BE2C (cell line): ENCODE measurements around the gene EFNA3.

ENCODE experiments used
- DNase-seq: peaks from one replicate; pipeline ENCODE4 v3.0.0-alpha.2; 2020
- H3K27me3 ChIP-seq: fragments of 250-450 bp; sonication (Bioruptor Pico); 2 replicates; pipeline ENCODE4 v1.5.1; 2020; ENCODE audit warnings: mild to moderate bottlenecking
- H3K36me3 ChIP-seq: fragments of 250-450 bp; sonication (Bioruptor Pico); 2 replicates; pipeline ENCODE4 v1.5.1; 2020; ENCODE audit warnings: mild to moderate bottlenecking
- H3K4me1 ChIP-seq: fragments of 250-450 bp; sonication (Bioruptor Pico); 2 replicates; pipeline ENCODE4 v1.5.1; 2020
- H3K4me3 ChIP-seq: 2 replicates; pipeline ENCODE4 v1.5.1; 2011; ENCODE audit warnings: low read depth, low read length
- H3K9me3 ChIP-seq: fragments of 250-450 bp; sonication (Bioruptor Pico); 2 replicates; pipeline ENCODE4 v1.5.1; 2020
- CTCF ChIP-seq: IDR thresholded peaks from 2 replicates; pipeline ENCODE4 v1.5.1; 2012; ENCODE audit warnings: mild to moderate bottlenecking, low read depth, low read length

The EFNA3 gene

GRCh38 chr1:155033524-155033923 lies 45.1 kb upstream of the EFNA3 start, which contains the start of the genes DCST1 and DCST2:
DCST1 (plus strand) TSS chr1:155033824; CDS start chr1:155034037, 213 bp downstream.
DCST2 (minus strand) TSS chr1:155033781; CDS start chr1:155033701, 80 bp downstream.
- no peaks in the 10 kb centered on the region for H3K27me3 ChIP-seq
- H3K9me3 ChIP-seq, result no peaks in the 10 kb centered on the region
- no peaks in the 10 kb centered on the region for H3K4me1 ChIP-seq
- H3K36me3 ChIP-seq, result no peaks in the 10 kb centered on the region
- no peak for TF ChIP-seq CTCF
- no peak for DNase-seq
- H3K4me3 ChIP-seq, result no peak within 1 kb of the TSS

GRCh38 chr1:155034318-155035208 lies 44.1 kb upstream of the EFNA3 start:
- H3K4me3 ChIP-seq, result no peak overlapping the region
- TF ChIP-seq CTCF, result no peak
- DNase-seq, result no peak
- H3K27me3 ChIP-seq, result no peaks in the 10 kb centered on the region
- H3K9me3 ChIP-seq, result no peaks in the 10 kb centered on the region
- no peaks in the 10 kb centered on the region for H3K4me1 ChIP-seq
- no peaks in the 10 kb centered on the region for H3K36me3 ChIP-seq

DNA sequence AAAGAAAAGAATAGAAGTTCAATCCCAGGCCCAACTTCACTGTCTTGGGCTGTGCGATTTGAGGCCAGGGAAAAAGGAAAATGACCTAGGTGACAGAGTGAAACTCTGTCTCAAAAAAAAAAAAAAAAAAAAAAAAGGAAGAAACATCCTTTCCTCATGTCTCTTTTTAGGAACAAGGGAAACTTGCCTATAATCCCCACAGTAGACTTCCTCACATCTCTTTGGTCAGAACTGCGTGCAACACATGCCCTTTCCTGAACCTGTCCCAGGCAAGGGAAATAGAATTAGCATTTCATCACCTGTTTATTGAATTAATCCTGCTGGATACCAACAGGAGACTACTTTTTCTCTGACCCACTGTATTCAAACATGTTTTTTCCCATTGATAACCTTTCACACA lies 42.7 kb upstream of the EFNA3 start:
- no peak for TF ChIP-seq CTCF
- no peaks in the 10 kb centered on the region for H3K36me3 ChIP-seq
- H3K9me3 ChIP-seq, result no peaks in the 10 kb centered on the region
- no peaks in the 10 kb centered on the region for H3K4me1 ChIP-seq
- no peaks in the 10 kb centered on the region for H3K27me3 ChIP-seq
- DNase-seq, result no peak
- no peak overlapping the region for H3K4me3 ChIP-seq

DNA sequence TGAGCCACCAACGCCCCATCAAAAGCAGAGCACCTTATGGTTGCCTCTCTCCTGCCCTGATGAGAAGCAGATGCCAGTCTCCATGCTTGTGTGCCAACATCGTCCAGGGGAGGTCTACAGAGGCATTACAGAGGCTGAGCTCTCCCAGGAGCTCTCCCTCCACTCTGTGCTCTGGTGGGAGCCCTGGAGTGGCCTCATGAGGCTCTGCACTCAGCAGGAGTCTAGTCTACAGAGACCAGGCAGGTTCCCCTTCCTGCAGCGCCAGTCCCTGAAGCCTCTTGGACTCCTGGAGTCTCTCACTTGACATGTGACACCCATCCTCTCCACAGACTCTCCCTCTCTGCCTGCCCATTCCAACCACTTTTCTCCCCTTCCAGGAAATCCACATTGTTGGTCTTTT lies 41.6 kb upstream of the EFNA3 start:
- no peaks in the 10 kb centered on the region for H3K36me3 ChIP-seq
- H3K4me1 ChIP-seq, result no peaks in the 10 kb centered on the region
- DNase-seq, result no peak
- H3K27me3 ChIP-seq, result no peaks in the 10 kb centered on the region
- no peak for TF ChIP-seq CTCF
- H3K9me3 ChIP-seq, result no peaks in the 10 kb centered on the region
- H3K4me3 ChIP-seq, result no peak overlapping the region

- no peak for TF ChIP-seq CTCF
- Histone ChIP-seq H3K9me3 (no peaks in the 10 kb centered on the region), H3K4me1 (no peaks in the 10 kb centered on the region), H3K36me3 (no peaks in the 10 kb centered on the region), H3K4me3 (no peak overlapping the region), H3K27me3 (no peaks in the 10 kb centered on the region)
- DNase-seq, result no peak
Observed at GRCh38 chr1:155037851-155038441, 40.7 kb upstream of the EFNA3 start.
